RPMI7951 (cell line): ENCODE results near the gene KDM2B. TPM values are rescaled to one million over a fixed set of nuclear protein-coding genes. Genes with fewer than 3 reads are reported as not detected.

Experiments used
- DNase-seq: peaks from one replicate; pipeline ENCODE4 v3.0.0-alpha.2; 2012; ENCODE audit warnings: low read depth
- total RNA-seq: library from RNA; depleted of rRNA; stranded (reverse); fragments of >200 nt; shearing (Covaris generic); gene quantifications from 2 replicates; pipeline ENCODE4 v1.2.3, GENCODE V29; 2014

KDM2B gene
- total RNA-seq, 1 experiment from 2014 or later: 20.1 TPM

GRCh38 chr12:121461048-121461447 lies 119.8 kb downstream of the KDM2B start:
- no peak for DNase-seq

DNA sequence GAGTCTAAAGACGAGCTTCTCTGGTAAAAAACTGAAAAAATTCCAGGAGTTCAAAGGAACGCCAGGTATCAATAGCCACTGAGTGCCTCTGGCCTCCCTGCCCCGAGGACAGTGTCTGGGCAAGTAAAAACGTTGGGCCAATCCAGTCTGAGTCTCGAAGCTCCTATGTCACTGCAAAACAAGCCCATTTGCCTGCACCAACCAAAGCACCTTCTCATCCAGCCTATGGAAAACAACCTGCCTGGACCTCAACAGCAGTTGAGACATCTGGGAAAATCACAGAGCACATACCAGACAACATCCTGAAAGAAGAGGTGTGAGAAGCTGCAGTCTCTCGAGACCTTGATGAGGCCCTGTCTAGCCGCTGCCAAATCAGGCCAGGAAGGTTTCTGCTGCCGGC lies 124.3 kb downstream of the KDM2B start:
- DNase-seq: no peak

DNA sequence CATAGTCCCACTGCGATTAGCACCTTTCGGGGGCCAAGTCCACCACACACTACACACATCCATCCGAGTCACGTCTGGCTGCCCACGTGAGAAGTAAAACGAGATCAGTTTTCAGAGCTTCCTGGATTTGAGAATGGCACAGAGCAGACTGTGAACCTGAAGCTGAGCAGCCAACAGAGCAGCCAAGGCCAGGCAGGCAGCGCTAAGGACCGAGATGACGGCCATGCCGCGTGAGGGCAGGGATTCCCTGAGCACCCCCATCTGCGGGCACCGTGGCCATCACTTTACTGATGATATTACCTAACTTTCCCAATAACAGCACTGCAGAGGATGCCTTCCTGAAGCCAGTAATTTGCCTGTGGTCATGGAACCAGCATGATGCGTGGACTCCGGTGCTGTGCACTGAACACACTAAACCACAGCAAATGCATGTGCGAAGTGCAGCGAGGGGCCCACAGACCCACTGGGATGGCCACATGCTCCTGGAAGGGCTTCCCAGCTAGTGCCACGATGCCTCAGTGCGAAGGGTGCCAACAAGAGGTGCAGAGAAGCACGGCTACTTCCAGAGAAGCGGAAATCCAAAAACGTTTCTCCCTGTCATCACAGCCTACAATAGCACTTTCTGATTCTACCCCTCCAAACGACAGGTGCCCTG lies 124.9 kb downstream of the KDM2B start:
- no peak for DNase-seq

DNA sequence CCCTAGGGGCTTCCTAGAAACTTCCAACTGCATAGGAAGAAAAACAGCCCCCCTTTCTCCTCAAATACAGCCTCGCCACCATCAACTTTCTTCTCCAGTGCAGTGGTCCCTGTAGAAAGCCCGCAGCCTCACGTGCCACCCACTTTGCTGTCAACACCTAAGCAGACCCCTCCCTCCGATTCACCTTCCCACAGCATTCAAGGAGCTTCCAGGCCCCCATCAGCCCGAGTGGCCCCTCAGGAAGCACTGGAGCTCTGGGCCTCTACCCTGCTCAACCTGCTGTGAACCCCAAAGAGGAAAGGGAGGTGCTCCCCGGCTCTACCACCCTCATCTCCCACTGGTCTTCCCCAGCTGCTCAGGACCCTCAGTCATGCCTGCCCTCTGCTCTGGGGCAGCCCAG lies 125.9 kb downstream of the KDM2B start:
- no peak for DNase-seq

DNA sequence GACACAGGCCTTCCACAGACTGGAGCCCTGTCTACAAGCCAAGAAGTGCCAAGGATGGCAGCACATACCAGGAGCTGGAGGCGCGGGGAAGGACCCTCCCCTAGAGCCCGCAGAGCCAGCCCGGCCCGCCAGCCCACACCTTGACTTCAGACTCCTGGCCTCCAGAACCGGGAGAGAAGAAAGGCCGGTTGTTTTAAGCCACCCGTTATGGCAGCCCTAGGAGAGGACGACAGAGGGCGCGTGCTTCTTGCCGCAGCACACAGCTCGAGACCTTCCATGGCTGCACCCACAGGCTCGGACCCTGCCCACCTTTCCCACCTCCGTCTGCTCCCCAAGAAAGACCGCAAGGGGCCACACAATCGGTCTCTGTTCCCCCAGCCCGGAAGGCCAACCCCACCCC lies 127.2 kb downstream of the KDM2B start:
- DNase-seq: no peak

DNA sequence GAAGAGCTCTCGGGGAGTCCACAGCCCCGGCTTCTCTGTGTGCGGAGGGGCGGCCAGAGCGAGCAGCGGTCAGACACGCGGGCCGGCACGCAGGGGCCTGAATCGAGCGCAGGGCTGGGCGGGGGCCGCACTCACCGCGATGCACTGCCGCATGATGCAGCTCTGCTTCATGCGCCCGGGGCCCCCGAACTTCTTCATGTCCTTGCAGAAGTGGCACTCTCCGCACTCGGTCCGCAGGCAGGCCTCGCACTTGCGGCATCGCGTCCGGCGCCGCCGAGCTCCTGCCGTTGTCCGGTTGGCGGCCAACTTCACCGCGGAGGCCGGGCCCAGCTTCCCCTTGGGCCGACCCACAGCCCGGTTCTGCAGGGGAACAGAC lies 127.8 kb downstream of the KDM2B start:
- no peak for DNase-seq

DNA sequence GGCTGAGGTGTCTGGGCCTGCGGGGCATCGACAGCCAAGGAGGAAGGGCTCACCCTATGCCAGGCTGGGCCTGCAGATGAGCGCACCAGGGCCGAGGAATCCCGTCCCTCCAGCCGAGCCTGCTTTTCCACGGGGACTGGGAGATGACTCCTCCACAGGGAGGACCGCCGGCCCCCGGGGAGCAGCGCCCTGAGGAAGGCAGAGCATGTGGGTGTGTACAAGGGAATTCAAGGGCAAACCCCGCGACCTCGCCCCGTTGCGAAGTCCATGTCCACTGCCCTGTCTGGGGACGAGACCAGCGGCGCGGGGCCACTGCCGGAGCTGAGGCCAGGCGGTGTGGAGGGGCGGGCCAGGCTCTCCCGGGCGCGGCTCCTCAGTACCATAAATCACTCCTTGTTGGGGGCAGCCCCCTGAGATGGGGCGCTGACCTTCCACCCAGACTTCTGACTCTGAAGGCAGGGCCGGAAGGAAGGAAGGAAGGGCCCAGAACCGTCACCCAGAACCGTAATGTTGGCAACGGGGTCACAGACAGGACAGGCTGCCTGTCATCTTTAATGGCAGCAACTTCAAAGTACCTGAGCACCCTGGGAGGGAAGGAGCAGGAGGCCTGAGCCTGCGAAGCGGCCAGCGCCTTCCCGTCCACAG lies 128.4 kb downstream of the KDM2B start:
- DNase-seq: no peak

GRCh38 chr12:121451961-121452339 lies 128.9 kb downstream of the KDM2B start:
- peak; percentile 35 for DNase-seq

DNA sequence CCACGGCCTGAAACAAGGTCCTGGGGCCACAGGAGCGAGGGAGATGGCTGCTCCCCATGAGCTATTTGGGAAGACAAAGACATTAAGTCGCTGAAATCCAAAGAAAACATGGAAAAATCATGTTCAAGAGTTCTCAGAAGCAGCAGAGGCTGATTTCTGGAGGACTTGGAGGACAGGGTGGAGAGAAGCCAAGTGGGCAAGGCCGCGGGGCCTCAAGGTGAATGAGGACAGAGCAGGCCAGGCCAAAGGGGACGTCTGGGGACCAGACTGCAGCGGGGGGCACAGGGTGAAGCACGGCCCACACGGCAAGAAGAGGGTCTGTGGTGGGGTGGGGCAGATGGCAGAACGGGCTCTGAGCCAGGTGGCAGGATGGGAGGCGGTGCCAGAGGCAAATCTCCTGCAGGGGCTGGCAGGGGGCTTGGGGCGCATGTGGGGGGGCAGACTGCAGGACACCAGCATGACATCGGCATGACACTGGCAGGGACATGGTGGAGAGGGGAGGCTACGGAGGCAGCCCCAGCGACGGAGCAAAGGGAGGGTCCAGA lies 132.0 kb downstream of the KDM2B start:
- DNase-seq: no peak

DNA sequence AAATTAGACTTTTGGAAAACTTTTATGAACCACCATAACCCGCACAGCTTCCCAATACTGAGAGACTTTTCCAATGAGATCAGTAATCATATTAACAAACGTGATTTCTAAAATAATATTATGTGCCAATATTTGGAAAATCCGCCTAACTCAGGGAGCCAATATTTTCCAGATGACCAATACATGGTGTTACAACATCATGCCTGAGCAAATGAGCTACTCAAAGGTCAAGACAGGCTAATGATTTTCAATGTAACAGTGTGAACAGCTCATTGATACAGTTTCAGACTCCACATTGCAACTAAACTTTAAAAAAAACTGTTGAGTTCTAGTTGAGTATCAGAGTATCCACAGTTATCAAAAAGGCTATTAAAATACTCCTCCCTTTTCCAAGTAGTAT lies 134.1 kb downstream of the KDM2B start:
- no peak for DNase-seq

DNA sequence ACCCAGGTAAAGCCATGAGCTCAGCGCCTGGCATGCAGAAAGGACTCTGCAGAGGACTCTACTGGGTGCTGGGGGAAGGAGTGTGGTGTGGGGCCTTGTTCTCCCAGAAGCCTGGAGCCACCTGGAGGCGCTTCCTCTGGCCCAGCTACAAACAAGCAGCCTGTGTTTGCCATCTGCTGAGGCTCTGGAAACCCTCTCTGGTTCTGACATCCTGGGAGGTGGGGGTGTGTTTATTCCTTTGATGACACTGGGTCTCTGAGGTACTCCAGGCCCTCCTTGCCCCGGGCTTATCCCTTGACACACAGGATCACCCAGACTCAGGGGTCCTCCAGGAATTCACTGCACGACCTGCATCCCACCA lies 136.0 kb downstream of the KDM2B start:
- no peak for DNase-seq

GRCh38 chr12:121443911-121444841 lies 136.6 kb downstream of the KDM2B start:
- no peak for DNase-seq

DNA sequence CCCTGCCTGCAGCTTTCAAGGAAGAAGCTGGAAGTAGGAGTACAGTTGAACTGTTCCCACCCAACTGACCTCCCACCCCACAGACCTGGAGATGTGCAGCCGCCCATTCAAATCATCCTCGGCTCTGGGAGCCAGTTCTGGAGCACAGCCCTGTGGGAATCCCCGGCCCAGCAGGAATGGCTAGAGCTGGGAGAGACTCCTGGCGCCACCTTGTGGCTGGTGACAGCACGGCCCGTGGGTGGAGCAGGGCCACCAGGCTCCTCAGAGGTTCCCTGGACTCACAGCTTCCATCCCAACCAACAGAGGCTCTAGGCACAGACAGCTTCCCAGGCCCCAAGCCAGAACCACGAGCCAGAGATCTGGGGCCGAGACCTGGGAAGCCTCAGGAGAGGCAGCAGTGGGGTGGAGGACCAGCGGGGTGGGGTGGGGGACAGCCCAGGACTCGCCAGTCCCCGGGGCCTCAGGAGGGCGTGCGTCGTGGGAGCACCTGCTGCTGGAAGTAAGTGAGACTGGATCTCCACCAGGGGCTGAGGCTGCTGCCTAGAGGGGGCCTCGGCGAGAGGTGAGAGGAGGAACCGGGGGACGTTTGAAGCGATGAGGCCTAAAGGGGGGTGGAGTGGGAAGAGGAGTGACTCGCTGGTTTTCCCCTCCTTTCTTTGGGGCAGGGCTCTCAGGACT lies 137.5 kb downstream of the KDM2B start:
- peak; percentile 60 for DNase-seq

- DNase-seq: no peak
Observed at GRCh38 chr12:121442028-121442948, 138.5 kb downstream of the KDM2B start.

- no peak for DNase-seq
Observed at GRCh38 chr12:121441555-121441954, 139.3 kb downstream of the KDM2B start.

DNA sequence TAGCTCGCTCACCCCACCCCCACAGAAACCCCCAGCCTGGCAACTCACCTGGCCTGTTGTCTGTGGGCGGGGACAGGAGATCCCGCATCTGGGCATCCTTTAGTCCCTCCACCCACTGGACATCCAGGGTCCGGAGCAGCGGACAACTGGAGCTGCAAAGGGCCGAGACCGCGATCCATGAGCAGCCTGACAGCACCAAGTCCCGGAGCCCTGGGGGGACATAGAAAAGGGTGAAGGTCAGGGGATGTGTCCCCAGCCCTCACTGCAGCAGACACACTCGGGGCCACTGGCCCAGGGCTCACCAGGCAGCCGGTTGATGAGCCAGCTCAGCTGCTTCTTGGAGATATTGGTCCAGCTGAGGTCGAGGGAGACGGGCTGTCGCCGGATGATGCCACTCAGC lies 140.1 kb downstream of the KDM2B start:
- DNase-seq: no peak

DNA sequence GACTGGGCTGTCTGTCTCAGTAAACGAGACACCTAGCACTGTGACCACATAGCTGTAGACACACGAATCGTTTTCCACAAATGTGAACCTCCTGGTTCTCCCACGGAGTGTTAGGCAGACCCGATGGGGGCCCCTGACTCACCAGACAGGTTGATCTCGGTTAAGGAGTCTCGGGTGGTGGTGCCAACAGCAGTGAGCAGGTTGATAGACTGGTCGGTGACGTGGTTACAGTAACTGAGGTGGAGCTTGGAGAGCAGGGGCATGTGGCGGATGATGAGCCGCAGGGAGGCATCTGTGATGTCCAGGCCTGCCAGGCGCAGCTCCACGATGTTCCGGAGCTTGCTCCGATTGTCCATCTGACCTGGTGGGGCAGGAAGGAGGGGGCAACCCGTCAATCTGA lies 141.1 kb downstream of the KDM2B start:
- DNase-seq: no peak

DNA sequence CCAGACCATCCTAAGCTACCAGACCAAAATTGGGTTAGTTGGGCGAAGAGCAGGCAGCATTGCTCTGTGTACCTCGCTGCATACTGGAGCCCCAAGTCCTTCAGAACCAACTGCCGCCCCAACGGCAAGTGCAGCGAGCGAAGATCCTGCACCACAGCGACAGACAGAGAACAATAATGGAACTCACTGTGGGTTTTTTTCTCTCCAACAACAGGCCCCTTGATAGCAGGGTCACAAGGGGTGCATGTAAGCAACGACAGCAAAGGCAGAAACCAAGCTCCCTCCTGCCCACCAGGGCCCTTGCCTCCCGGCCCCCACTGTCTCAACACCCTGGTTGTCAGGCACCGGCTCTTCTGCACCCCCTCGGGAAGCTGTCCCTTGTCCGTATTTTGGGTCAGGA lies 141.9 kb downstream of the KDM2B start:
- DNase-seq: no peak

GRCh38 chr12:121436706-121437105 lies 144.1 kb downstream of the KDM2B start:
- DNase-seq: no peak

DNA sequence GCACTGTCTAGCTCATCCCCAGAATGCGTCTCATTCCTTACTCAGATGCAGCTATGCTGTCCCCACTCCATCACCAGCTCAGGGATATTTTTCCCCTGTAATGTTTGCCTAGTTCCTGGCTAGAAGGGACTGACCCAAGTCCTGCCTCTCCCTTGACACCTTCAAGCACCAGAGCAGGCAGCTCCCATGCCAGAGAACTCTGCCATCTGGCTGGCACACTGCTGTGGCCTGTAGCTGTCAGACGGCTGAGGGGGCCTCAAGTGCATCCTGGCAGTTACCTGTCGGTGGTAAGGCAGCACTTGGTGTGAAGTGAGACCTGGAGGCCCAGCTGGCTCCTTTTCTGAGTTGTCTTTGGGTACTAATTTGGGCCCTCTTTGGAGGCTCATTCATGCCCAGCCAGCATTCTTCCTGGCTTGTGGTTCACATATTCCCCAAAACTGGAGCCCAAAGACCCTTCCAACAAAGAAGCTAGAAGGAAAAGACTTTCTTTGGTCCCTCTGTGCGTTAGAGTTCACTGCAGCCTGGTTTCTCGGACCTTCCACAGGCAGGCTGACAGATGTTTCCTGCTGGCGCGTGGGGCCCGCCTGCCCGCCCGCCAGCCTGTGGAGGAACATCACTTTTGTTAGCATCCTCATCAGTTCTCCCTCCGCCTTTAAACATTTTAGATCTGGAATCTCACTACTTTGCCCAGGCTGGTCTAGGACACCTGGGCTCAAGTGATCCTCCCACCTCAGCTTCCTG lies 147.9 kb downstream of the KDM2B start:
- DNase-seq: no peak
